SK-N-SH (cell line): Measurements from ENCODE around the gene MRPL40. TPM values are rescaled to one million over a fixed set of nuclear protein-coding genes. Genes with fewer than 3 reads are reported as not detected.

Experiments
- CTCF ChIA-PET: fragments of 300-600, 350-600 bp; formaldehyde crosslinking; extraction: SDS; loops from one replicate; lab custom pipeline; 2021; lab: Yijun Ruan, JAX
- POLR2A ChIA-PET: fragments of 350-600 bp; sonication (Branson Sonifier 250); formaldehyde crosslinking; extraction: SDS; loops from one replicate; lab custom pipeline; 2020; ENCODE audit warnings: antibody characterized with exemption, inconsistent platforms; lab: Yijun Ruan, JAX
- DNase-seq: peaks from one replicate; pipeline ENCODE4 v3.0.0; 2012
- H2AFZ ChIP-seq: fragments of 200-600 bp; sonication (generic); 2 replicates; pipeline ENCODE4 v1.8.1; 2016; ENCODE audit warnings: antibody characterized with exemption, mild to moderate bottlenecking, low read depth
- H3F3A ChIP-seq: fragments of 200-600 bp; sonication (generic); replicated peaks from 2 replicates; pipeline ENCODE3; 2016; ENCODE audit warnings: antibody characterized with exemption, mild to moderate bottlenecking; ENCODE audit not compliant: insufficient read depth
- H3K27ac ChIP-seq, 2 experiments: fragments of 200-500 bp in 1 of 2; fragments of 200-600 bp in 1 of 2; sonication (Bioruptor generic) in 1 of 2; sonication (generic), shearing (Covaris generic) in 1 of 2; 2 replicates each; pipeline versions ENCODE4 v1.5.1 to v1.6.1; 2014 to 2016; ENCODE audit warnings: low read depth in 2 of 2, inconsistent platforms in 1 of 2, low read length in 1 of 2, mild to moderate bottlenecking in 1 of 2, mixed read lengths in 1 of 2
- H3K27me3 ChIP-seq: fragments of 200-600 bp; sonication (generic), shearing (Covaris generic); 2 replicates; pipeline ENCODE4 v1.6.1; 2016; ENCODE audit warnings: mixed run types; ENCODE audit not compliant: insufficient read depth
- H3K36me3 ChIP-seq, 2 experiments: fragments of 200-500 bp in 1 of 2; fragments of 200-600 bp in 1 of 2; sonication (Bioruptor generic) in 1 of 2; sonication (generic) in 1 of 2; replicated peaks in 1 of 2; 2 replicates each; pipeline versions ENCODE3 to v1.5.1; 2014 to 2016; ENCODE audit warnings: low read length in 1 of 2, mild to moderate bottlenecking in 1 of 2; ENCODE audit not compliant: insufficient read depth in 2 of 2, control insufficient read depth in 1 of 2
- H3K4me1 ChIP-seq, 2 experiments: fragments of 200-500 bp in 1 of 2; fragments of 200-600 bp in 1 of 2; sonication (Bioruptor generic) in 1 of 2; sonication (generic), shearing (Covaris generic) in 1 of 2; 2 replicates each; pipeline versions ENCODE4 v1.5.1 to v1.6.1; 2014 to 2016; ENCODE audit warnings: low read depth in 1 of 2, low read length in 1 of 2, mixed run types in 1 of 2; ENCODE audit not compliant: insufficient read depth in 2 of 2, control insufficient read depth in 1 of 2
- H3K4me2 ChIP-seq: fragments of 200-600 bp; sonication (generic), shearing (Covaris generic); 2 replicates; pipeline ENCODE4 v1.6.1; 2017; ENCODE audit warnings: mixed run types
- H3K4me3 ChIP-seq, 2 experiments: fragments of 200-500 bp in 1 of 2; fragments of 200-600 bp in 1 of 2; sonication (Bioruptor generic) in 1 of 2; sonication (generic), shearing (Covaris generic) in 1 of 2; 2 replicates each; pipeline versions ENCODE4 v1.5.1 to v1.8.1; 2014 to 2016; ENCODE audit warnings: low read depth in 2 of 2, inconsistent platforms in 1 of 2, low read length in 1 of 2, mild to moderate bottlenecking in 1 of 2, mixed read lengths in 1 of 2, moderate library complexity in 1 of 2
- H3K79me2 ChIP-seq: fragments of 200-600 bp; sonication (generic); 2 replicates; pipeline ENCODE4 v1.8.1; 2017; ENCODE audit warnings: mild to moderate bottlenecking; ENCODE audit not compliant: insufficient read depth
- H3K9ac ChIP-seq: fragments of 200-600 bp; sonication (generic); 2 replicates; pipeline ENCODE4 v1.6.1; 2017; ENCODE audit warnings: mixed run types
- H3K9me2 ChIP-seq: fragments of 200-600 bp; sonication (generic); 2 replicates; pipeline ENCODE4 v1.6.1; 2017; ENCODE audit warnings: mixed run types
- H3K9me3 ChIP-seq: fragments of 200-600 bp; sonication (generic); 2 replicates; pipeline ENCODE4 v1.6.1; 2017; ENCODE audit warnings: mixed run types, mild to moderate bottlenecking, moderate library complexity
- H4K20me1 ChIP-seq: fragments of 200-600 bp; sonication (generic); 2 replicates; pipeline ENCODE4 v1.6.1; 2017; ENCODE audit warnings: mild to moderate bottlenecking, mixed run types; ENCODE audit not compliant: insufficient read depth
- ELF1 ChIP-seq: IDR thresholded peaks from 2 replicates; pipeline ENCODE4 v1.4.0; 2012
- EP300 ChIP-seq, 2 experiments: IDR thresholded peaks; 2 replicates each; pipeline versions ENCODE4 v1.4.0 to v1.6.1; 2012; ENCODE audit warnings: borderline replicate concordance in 1 of 2, low read depth in 1 of 2, low read length in 1 of 2
- EZH2phosphoT487 ChIP-seq: fragments of 200-600 bp; sonication (generic); IDR thresholded peaks from 2 replicates; pipeline ENCODE4 v1.6.1; 2017; ENCODE audit warnings: low read depth, mixed run types, mild to moderate bottlenecking, antibody characterized with exemption, moderate library complexity, borderline replicate concordance
- FOXM1 ChIP-seq: IDR thresholded peaks from 2 replicates; pipeline ENCODE4 v1.4.0; 2012; ENCODE audit warnings: low read depth, mild to moderate bottlenecking
- GATA2 ChIP-seq: sonication (generic); formaldehyde crosslinking; IDR thresholded peaks from 2 replicates; pipeline ENCODE4 v1.5.0; 2020; ENCODE audit warnings: mild to moderate bottlenecking, missing genetic modification reagents
- JUND ChIP-seq: IDR thresholded peaks from 2 replicates; pipeline ENCODE4 v1.4.0; 2012
- MXI1 ChIP-seq: IDR thresholded peaks from 2 replicates; pipeline ENCODE4 v1.6.1; 2012; ENCODE audit warnings: mild to moderate bottlenecking, low read depth, low read length, improper control_type of control experiment
- NFIC ChIP-seq: IDR thresholded peaks from 2 replicates; pipeline ENCODE4 v1.4.0; 2012; ENCODE audit warnings: borderline replicate concordance
- PBX3 ChIP-seq: IDR thresholded peaks from 2 replicates; pipeline ENCODE4; 2012
- RCOR1 ChIP-seq: fragments of 150-350 bp; IDR thresholded peaks from 2 replicates; pipeline ENCODE4 v1.6.1; 2017; ENCODE audit warnings: antibody characterized with exemption, low read length
- RXRA ChIP-seq: IDR thresholded peaks from 2 replicates; pipeline ENCODE4 v1.4.0; 2012; ENCODE audit warnings: low read depth, mild to moderate bottlenecking, borderline replicate concordance
- SIN3A ChIP-seq: IDR thresholded peaks from 2 replicates; pipeline ENCODE4 v1.6.1; 2012; ENCODE audit warnings: low read depth, mild to moderate bottlenecking, low read length, moderate library complexity, borderline replicate concordance
- SMC3 ChIP-seq: IDR thresholded peaks from 2 replicates; pipeline ENCODE4 v1.6.1; 2012; ENCODE audit warnings: low read depth, low read length, improper control_type of control experiment
- TAF1 ChIP-seq: IDR thresholded peaks from 2 replicates; pipeline ENCODE4 v1.6.1; 2012; ENCODE audit warnings: low read depth, mild to moderate bottlenecking, low read length, moderate library complexity, borderline replicate concordance
- USF2 ChIP-seq: fragments of 150-350 bp; IDR thresholded peaks from 2 replicates; pipeline ENCODE4 v1.6.1; 2017; ENCODE audit warnings: antibody characterized with exemption, low read length, low read depth, borderline replicate concordance
- YY1 ChIP-seq: IDR thresholded peaks from 2 replicates; pipeline ENCODE4 v1.4.0; 2012; ENCODE audit warnings: low read depth, mild to moderate bottlenecking
- WGBS: methylation state at CpG from one replicate; pipeline ENCODE4 v1.1.6; 2017; ENCODE audit warnings: low lambda C conversion rate; 5-methylcytosine and 5-hydroxymethylcytosine counted together
- polyA plus RNA-seq, 3 experiments: library from polyadenylated mRNA; depleted of rRNA; stranded (reverse); fragments of >200 nt; gene quantifications; 2 replicates each; pipeline ENCODE4 v1.2.3, GENCODE V29; 2012

Gene MRPL40
- polyA plus RNA-seq, 1 of the 3 experiments (the other 2 are of a cell fraction), result 34.9 TPM

GRCh38 chr22:19456541-19456940 is 24.2 kb downstream of the MRPL40 start (continued):
- TF ChIP-seq EP300 (IDR thresholded peaks at IDR 0.05; ENCODE audit: borderline replicate concordance in 1 of 2, low read depth in 1 of 2, low read length in 1 of 2) (no peak), EZH2phosphoT487 (no peak), SIN3A (no peak), RCOR1 (no peak), NFIC (no peak), FOXM1 (no peak), SMC3 (no peak)

GRCh38 chr22:19457828-19458428 is 25.6 kb downstream of the MRPL40 start:
- no peaks in the 10 kb centered on the region for H3F3A ChIP-seq

More at GRCh38 chr22:19457828-19458428, 25.6 kb downstream of the MRPL40 start:
- 94% methylated on average over 8 of the region's 8 CpGs for WGBS
- H3K27me3 ChIP-seq, result no peaks in the 10 kb centered on the region
- H3K4me3 ChIP-seq, result no peak overlapping the region
- H4K20me1 ChIP-seq, result no peaks in the 10 kb centered on the region
- DNase-seq, result no peak
- peaks cover 70 to 77% of the 10 kb centered on the region in 2 experiments for H3K36me3 ChIP-seq
- TF ChIP-seq GATA2 (CRISPR knock-in tag) (no peak), ELF1 (no peak), RXRA (no peak), MXI1 (no peak), PBX3 (no peak), USF2 (no peak), SMC3 (no peak), JUND (no peak), YY1 (no peak), SIN3A (no peak), TAF1 (no peak)
- TF ChIP-seq, all 33 proteins: peak for 0
- H3K79me2 ChIP-seq, result no peaks in the 10 kb centered on the region
- H3K4me2 ChIP-seq, result no peak overlapping the region
- H3K9me2 ChIP-seq, result no peaks in the 10 kb centered on the region
- H3K9ac ChIP-seq, result no peak overlapping the region
- POLR2A ChIA-PET, result no interaction called here
- CTCF ChIA-PET, result interaction anchor here (0.8 to 1.5 kb wide), 4 partner anchors 14 to 172 kb away, joined by 3 to 5 read pairs (median 4); no protein-coding TSS in a partner anchor
- no peak overlapping the region for H2AFZ ChIP-seq
- H3K4me1 ChIP-seq, result no peaks in the 10 kb centered on the region
- no peaks in the 10 kb centered on the region for H3K9me3 ChIP-seq
- H3K27ac ChIP-seq, result no peak overlapping the region
